Fibroblast of mammary gland (primary cell): ENCODE data around the gene PLA2G4D.

Source experiments
- DNase-seq: peaks from one replicate; pipeline ENCODE4 v3.0.0-alpha.2; 2010; ENCODE audit warnings: low read depth
- H3K4me3 ChIP-seq: 2 replicates; pipeline ENCODE4 v1.5.1; 2011; ENCODE audit warnings: low read depth, mild to moderate bottlenecking, low read length, moderate library complexity; ENCODE audit not compliant: control insufficient read depth
- CTCF ChIP-seq: conservative IDR thresholded peaks from 2 replicates; pipeline ENCODE4 v1.5.1; 2011; ENCODE audit warnings: low read depth, low read length, inconsistent platforms; ENCODE audit not compliant: control insufficient read depth, insufficient read depth

The PLA2G4D gene

GRCh38 chr15:42094512-42094963, at the start of gene PLA2G4D:
TSS of gene PLA2G4D (minus strand) at chr15:42094562. CDS start at chr15:42094459, 103 bp downstream.
- no peak for TF ChIP-seq CTCF
- DNase-seq, result no peak
- H3K4me3 ChIP-seq, result no peak within 1 kb of the TSS

- no peak overlapping the region for H3K4me3 ChIP-seq
- DNase-seq, result no peak
- TF ChIP-seq CTCF, result no peak
Observed at GRCh38 chr15:42143356-42143755, 49.0 kb upstream of the PLA2G4D start.

GRCh38 chr15:42141795-42142667, 47.7 kb upstream of the PLA2G4D start:
- no peak for DNase-seq
- H3K4me3 ChIP-seq, result no peak overlapping the region
- no peak for TF ChIP-seq CTCF

- DNase-seq, result no peak
- no peak for TF ChIP-seq CTCF
- H3K4me3 ChIP-seq, result no peak overlapping the region
Observed at GRCh38 chr15:42141246-42141645, 46.9 kb upstream of the PLA2G4D start.

- H3K4me3 ChIP-seq, result no peak overlapping the region
- no peak for TF ChIP-seq CTCF
- DNase-seq, result no peak
Observed at GRCh38 chr15:42140383-42141070, 46.2 kb upstream of the PLA2G4D start.

- TF ChIP-seq CTCF, result no peak
- DNase-seq, result no peak
Observed at GRCh38 chr15:42139596-42139995, 45.2 kb upstream of the PLA2G4D start.

More at GRCh38 chr15:42139596-42139995, 45.2 kb upstream of the PLA2G4D start:
- H3K4me3 ChIP-seq, result no peak overlapping the region
